OCI-LY7 (cell line): ENCODE measurements around the gene CYP27C1.

ENCODE experiments used
- CTCF ChIP-seq: fragments of 200-600 bp; sonication (generic); conservative IDR thresholded peaks from 2 replicates; pipeline ENCODE4 v1.5.1; 2014; ENCODE audit warnings: mild to moderate bottlenecking, antibody characterized with exemption, low read length, moderate library complexity, mixed read lengths
- EZH2phosphoT487 ChIP-seq: fragments of 200-600 bp; sonication (generic); IDR thresholded peaks from 2 replicates; pipeline ENCODE4 v1.6.1; 2018; ENCODE audit warnings: low read depth, borderline replicate concordance, mild to moderate bottlenecking, mixed run types, antibody characterized with exemption, low read length, moderate library complexity, mixed read lengths

DNA sequence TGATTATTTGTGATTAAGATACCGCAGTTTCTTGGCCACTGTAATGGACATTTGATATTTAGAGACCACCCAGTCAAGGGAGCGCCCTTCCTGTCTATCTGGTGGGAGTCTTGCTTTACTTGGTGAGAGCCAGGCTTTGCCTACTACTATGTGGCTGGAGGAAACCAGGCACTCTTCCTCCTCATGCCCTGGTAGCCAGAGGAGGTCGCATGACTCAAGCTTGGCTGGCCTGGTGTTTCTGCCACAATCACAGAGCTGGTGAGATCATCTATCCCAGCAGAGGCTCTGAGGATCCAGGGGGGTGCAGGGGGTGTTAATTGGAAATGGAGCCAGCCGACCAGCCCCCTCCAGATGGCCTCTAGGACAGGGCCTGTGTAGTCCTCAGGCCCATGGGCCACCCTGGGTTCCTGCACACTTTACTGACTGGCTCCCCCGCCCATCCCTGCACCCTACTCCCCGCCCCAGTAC is 66.4 kb downstream of the CYP27C1 start:
- TF ChIP-seq CTCF (no peak), EZH2phosphoT487 (no peak)
